GM12873 (cell line): ENCODE results near the gene EFCAB8.

ENCODE experiments used
- TF ChIP-seq, protein P1 (sequence below): IDR thresholded peaks from 2 replicates; pipeline ENCODE4 v1.5.1; 2012; ENCODE audit warnings: low read depth, mild to moderate bottlenecking, moderate library complexity, low read length, control low read depth; ENCODE audit not compliant: insufficient read depth; ENCODE audit errors: missing control alignments

The EFCAB8 gene, protein sequence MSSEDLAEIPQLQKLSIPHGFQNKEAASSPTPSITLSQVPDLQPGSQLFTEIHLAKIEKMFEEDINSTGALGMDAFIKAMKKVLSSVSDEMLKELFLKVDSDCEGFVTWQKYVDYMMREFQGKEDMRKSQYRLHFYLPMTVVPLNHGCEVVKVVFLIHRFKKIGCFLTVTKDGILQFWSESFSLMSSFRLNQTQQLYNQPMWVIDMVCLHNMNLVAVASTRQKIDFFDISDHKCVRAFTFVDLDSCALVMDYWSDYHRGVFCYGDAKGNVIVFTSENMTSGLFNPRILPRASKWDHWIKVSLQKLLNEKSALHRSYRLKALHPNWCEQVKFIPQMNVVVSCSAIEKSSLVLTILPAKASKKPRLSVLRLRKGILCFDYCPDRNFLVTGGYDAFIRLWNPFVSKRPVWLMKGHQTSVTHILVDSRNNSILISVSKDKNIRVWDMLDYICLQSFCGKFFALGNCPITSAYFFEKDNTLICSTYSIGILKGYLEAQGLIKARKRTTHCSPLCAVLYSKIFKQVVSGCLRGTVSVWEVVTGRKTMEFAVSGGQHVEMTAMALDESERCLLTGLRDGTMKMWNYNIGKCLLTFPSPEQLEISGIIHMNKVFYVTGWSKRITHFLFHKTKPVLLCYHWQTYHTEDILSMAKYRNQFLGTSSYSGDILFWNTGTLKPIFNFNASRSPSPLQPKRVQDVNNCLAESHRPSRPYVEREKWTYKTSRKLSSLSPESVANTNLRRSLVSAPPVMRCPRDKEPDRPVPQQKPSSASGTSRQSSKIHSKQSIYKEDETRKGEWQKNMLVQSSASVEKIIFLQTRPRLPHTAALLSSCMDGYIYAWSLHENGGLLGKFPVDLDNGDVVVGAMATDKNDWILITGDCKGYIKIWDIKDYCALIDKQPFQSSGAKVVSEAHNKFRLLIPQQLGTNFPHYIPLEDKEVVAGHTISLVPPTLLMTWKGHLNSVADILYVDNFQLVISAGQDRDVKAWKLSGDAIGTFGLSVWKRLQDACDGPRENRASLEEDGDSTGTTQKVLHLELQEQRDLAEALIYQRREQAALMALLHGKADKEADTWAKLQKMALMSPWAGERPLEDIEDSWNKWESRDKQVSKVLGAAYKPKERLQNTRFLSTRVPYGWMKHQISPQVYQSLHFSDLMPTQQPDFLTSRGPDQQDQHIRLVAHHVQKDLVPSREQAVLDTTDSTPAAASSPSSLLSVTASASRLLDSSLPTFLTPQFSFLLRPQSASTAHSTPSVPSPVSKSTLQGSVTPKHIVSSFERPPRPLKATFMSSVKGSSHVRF

DNA sequence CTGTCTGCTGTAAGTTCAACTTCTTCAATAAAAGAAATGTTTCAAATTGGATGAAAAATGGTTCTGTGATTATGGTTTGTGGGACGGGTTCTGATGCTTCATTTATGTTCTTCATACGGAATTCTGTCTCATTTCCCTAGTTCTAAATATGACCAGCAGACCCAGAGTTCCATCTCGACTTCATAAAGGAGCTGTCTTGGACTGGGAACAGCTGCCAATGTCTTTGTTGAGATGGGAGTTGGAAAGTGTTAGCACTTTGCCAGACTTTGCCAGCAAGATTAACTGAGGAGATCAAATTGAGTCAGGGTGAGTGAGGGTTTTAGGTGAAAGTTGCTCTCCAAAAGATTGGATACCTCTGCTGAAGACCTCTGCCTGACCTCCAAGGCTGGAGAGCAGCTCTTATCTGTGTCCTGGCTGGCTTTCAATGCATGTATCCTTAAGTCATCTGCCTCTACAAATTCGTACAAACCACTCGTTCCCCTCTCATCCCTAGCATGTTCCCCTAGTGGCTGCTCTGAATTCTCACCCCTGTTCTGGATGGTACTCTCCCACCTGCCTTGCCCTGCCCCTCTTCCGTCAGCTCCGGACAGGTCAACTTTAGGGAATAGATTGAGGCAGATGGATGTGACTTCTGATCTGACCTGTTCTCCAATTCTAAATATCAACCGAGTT lies at the start of gene EFCAB8:
Gene EFCAB8 (plus strand): TSS at position 223 of the 672 bp plus-strand sequence. CDS start 4,870 bp downstream, outside the sequence.
- TF ChIP-seq, protein P1, sequence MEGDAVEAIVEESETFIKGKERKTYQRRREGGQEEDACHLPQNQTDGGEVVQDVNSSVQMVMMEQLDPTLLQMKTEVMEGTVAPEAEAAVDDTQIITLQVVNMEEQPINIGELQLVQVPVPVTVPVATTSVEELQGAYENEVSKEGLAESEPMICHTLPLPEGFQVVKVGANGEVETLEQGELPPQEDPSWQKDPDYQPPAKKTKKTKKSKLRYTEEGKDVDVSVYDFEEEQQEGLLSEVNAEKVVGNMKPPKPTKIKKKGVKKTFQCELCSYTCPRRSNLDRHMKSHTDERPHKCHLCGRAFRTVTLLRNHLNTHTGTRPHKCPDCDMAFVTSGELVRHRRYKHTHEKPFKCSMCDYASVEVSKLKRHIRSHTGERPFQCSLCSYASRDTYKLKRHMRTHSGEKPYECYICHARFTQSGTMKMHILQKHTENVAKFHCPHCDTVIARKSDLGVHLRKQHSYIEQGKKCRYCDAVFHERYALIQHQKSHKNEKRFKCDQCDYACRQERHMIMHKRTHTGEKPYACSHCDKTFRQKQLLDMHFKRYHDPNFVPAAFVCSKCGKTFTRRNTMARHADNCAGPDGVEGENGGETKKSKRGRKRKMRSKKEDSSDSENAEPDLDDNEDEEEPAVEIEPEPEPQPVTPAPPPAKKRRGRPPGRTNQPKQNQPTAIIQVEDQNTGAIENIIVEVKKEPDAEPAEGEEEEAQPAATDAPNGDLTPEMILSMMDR = peak; percentile 19

DNA sequence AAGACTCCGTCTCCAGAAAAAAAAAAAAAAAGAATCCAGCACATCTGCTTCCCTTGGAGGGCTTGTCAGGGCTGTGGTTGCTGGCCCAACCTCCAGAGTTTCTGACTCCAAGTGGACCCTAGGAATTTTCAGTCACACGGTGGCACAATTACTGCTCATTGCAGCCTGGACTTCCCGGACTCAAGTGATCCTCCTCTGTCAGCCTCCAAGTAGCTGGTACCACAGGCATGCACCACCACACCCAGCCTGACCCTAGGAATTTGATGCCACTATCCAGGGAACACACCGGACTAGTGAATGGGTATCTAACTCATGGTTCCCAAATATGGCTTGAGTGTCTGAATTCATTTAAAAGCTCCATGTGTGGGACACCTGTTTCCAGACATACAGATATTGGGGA lies 48.8 kb upstream of the EFCAB8 start:
- TF ChIP-seq, protein P1 = no peak

DNA sequence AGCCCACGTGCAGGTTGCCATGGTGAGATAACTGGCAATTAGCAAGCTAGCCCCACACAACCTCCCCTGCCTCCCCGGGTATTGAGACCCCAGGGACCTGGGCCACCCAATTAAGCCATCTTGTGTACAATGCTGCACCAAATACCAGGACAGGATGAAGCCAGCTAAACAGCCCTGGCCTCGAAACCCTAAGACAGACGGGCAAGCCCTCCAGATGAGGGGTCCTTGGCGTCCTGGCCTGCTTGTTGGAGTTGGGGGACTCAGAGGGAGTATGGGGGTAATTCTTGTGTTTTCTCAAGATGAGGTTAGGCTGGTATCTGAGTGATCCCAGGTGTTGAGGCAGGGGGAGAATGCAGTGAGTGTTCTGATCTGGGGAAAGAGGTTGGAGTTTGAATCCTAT lies 47.8 kb upstream of the EFCAB8 start:
- TF ChIP-seq, protein P1 = no peak

DNA sequence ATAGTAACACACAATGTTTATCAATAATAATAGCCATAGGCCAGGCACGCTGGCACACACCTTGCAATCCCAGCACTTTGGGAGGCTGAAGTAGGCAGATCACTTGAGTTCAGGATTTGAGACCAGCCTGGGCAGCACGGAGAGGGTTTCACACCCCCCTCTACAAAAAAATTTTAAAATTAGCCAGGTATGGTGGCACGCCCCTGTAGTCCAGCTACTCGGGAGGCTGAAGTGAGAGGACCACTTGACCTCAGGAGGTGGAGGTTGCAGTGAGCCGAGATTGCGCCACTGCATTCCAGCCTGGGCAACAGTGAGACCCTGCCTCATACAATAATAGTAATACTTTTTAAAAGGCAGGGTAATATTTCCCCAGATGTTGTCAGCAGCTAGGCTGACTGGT lies 46.8 kb upstream of the EFCAB8 start:
- TF ChIP-seq, protein P1 = no peak

DNA sequence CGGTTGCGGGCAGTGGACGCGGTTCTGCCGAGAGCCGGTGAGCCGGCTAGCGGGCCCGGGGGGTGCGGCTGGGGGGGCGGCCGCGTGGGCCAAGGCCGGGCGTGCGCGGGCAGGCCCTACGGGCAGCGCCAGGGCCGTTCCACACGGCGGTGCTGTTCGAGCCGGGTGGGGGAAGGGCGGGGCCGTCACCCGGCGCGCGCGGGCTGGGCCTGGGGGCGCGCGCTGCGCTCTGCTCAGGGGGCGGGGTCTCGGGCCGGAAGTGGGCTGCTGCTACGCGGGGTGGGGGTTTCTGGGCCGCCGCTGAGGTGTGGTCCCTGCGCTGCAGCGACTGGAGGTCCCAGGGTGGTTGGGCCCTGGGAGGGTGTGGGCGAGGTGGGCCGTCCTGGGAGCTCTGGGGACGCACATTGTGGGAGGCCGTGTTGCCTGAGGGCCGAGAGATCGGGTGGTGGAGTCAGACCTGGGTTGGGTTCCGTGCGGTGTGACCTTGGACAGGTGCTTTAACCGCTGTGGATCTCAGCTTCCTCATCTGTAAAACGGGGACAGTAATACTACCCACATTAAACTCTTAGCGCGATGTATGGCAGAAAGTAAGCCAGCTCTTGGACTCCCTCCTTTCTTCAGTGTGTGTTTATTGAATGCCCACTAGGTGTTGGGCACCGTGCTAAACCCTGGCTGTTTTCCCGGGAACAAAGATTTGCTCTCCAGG lies 38.6 kb upstream of the EFCAB8 start:
- TF ChIP-seq, protein P1 = peak; percentile 23

DNA sequence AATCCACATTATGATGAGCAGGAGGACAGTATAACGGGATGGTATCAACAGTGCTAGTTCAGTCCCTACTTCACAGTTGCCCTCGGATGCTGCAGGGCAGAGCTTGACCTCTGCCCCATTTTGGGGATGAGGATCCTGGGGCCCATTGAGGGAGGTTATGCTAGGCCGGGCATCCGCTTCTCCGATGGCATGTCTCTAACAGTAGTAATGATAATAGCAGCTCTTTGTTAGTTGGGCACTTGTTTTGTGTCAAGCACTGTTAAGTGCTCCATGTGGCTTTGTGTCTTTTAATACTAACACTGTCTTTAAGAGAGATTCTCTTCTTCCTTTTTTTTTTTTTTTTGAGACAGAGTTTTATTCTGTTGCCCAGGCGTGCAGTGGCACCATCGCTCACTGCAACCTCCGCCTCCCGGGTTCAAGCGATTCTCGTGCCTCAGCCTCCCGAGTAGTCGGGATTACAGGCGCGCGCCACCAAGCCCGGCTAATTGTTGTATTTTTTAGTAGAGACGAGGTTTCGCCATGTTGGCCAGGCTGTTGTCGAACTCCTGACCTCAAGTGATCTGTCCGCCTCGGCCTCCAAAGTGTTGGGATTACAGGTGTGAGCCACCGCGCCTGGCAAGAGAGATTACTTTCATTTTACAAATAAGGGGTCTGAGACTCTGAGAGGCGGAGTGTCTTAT lies 37.9 kb upstream of the EFCAB8 start:
- TF ChIP-seq, protein P1 = no peak
